Neural cell (in vitro differentiated cells): ENCODE data around the gene NRP2. TPM values are rescaled to one million over a fixed set of nuclear protein-coding genes. Genes with fewer than 3 reads are reported as not detected.

Experiments
- H2AFZ ChIP-seq: fragments of 200-600, 300-800 bp; sonication (generic), shearing (Covaris generic); 2 replicates; pipeline ENCODE4 v1.6.0; 2014; ENCODE audit warnings: low read depth, mild to moderate bottlenecking, antibody characterized with exemption, low read length, moderate library complexity
- H3F3A ChIP-seq: fragments of 200-600 bp; shearing (Covaris generic); 2 replicates; pipeline ENCODE4 v1.6.1; 2016; ENCODE audit warnings: mild to moderate bottlenecking, moderate library complexity, mixed read lengths, antibody characterized with exemption, low read length; ENCODE audit not compliant: insufficient read depth, poor library complexity, severe bottlenecking
- H3K27ac ChIP-seq: fragments of 200-600, 300-800 bp; sonication (generic), shearing (Covaris generic); 2 replicates; pipeline ENCODE4 v1.5.1; 2014; ENCODE audit warnings: mild to moderate bottlenecking, low read length, moderate library complexity
- H3K27me3 ChIP-seq: fragments of 300-800, 200-600 bp; sonication (generic), shearing (Covaris generic); 2 replicates; pipeline ENCODE4 v1.6.0; 2014; ENCODE audit warnings: mild to moderate bottlenecking, low read depth, low read length, moderate library complexity; ENCODE audit not compliant: insufficient read depth
- H3K36me3 ChIP-seq: fragments of 300-800, 200-600 bp; sonication (generic), shearing (Covaris generic); 2 replicates; pipeline ENCODE4 v1.5.1; 2014; ENCODE audit warnings: mild to moderate bottlenecking, antibody characterized with exemption, low read length, moderate library complexity; ENCODE audit not compliant: insufficient read depth
- H3K4me2 ChIP-seq: fragments of 300-800, 200-600 bp; sonication (generic), shearing (Covaris generic); 2 replicates; pipeline ENCODE4 v1.6.0; 2014; ENCODE audit warnings: mild to moderate bottlenecking, low read length
- H3K4me3 ChIP-seq: fragments of 300-800, 200-600 bp; sonication (generic), shearing (Covaris generic); 2 replicates; pipeline ENCODE4 v1.5.1; 2014; ENCODE audit warnings: mild to moderate bottlenecking, low read length, moderate library complexity
- H3K79me2 ChIP-seq: fragments of 200-600 bp; shearing (Covaris generic); replicated peaks from 2 replicates; pipeline ENCODE4 v1.6.0; 2014; ENCODE audit warnings: mild to moderate bottlenecking, low read length, moderate library complexity; ENCODE audit not compliant: insufficient read depth
- H3K9ac ChIP-seq: fragments of 300-800, 200-600 bp; sonication (generic), shearing (Covaris generic); 2 replicates; pipeline ENCODE4 v1.6.1; 2016; ENCODE audit warnings: mild to moderate bottlenecking, low read length, mixed read lengths
- H3K9me2 ChIP-seq: fragments of 200-600 bp; shearing (Covaris generic); 2 replicates; pipeline ENCODE4 v1.6.1; 2016; ENCODE audit warnings: mild to moderate bottlenecking, low read length, mixed read lengths; ENCODE audit not compliant: insufficient read depth
- H3K9me3 ChIP-seq: fragments of 200-600, 300-800 bp; sonication (generic), shearing (Covaris generic); 2 replicates; pipeline ENCODE4 v1.6.1; 2016; ENCODE audit warnings: mild to moderate bottlenecking, mixed run types, low read length, moderate library complexity, mixed read lengths
- H4K20me1 ChIP-seq: fragments of 200-600 bp; shearing (Covaris generic); 2 replicates; pipeline ENCODE4 v1.6.1; 2016; ENCODE audit warnings: mild to moderate bottlenecking, mixed run types; ENCODE audit not compliant: insufficient read depth
- EP300 ChIP-seq: fragments of 450-650 bp; conservative IDR thresholded peaks from 2 replicates; pipeline ENCODE4 v1.6.1; 2014; ENCODE audit warnings: antibody characterized with exemption, mild to moderate bottlenecking, moderate library complexity; ENCODE audit not compliant: poor library complexity, severe bottlenecking
- EZH2 ChIP-seq: fragments of 200-600, 300-800 bp; shearing (Covaris generic), sonication (generic); IDR thresholded peaks from 2 replicates; pipeline ENCODE4 v1.6.1; 2014; ENCODE audit warnings: antibody characterized with exemption, low read length, borderline replicate concordance, mild to moderate bottlenecking; ENCODE audit not compliant: insufficient read depth, poor library complexity, severe bottlenecking
- MXI1 ChIP-seq: fragments of 450-650 bp; conservative IDR thresholded peaks from 2 replicates; pipeline ENCODE4 v1.6.1; 2014; ENCODE audit warnings: antibody characterized with exemption, mild to moderate bottlenecking; ENCODE audit not compliant: poor library complexity, severe bottlenecking
- POLR2AphosphoS5 ChIP-seq: IDR thresholded peaks from 2 replicates; pipeline ENCODE4 v1.6.1; 2012
- RAD21 ChIP-seq: fragments of 450-650 bp; conservative IDR thresholded peaks from 2 replicates; pipeline ENCODE4 v1.6.1; 2014; ENCODE audit warnings: antibody characterized with exemption, mild to moderate bottlenecking, moderate library complexity
- REST ChIP-seq: IDR thresholded peaks from 2 replicates; pipeline ENCODE4 v1.6.1; 2012; ENCODE audit warnings: borderline replicate concordance
- SMC3 ChIP-seq: fragments of 450-650 bp; conservative IDR thresholded peaks from 2 replicates; pipeline ENCODE4 v1.6.1; 2014; ENCODE audit warnings: antibody characterized with exemption, mild to moderate bottlenecking, moderate library complexity; ENCODE audit not compliant: poor library complexity
- TAF1 ChIP-seq: IDR thresholded peaks from 2 replicates; pipeline ENCODE4 v1.6.1; 2012; ENCODE audit warnings: low read depth
- polyA plus RNA-seq: library from polyadenylated mRNA; depleted of rRNA; stranded (reverse); fragments of >200 nt; gene quantifications from 2 replicates; pipeline ENCODE4 v1.2.3, GENCODE V29; 2014
- TF ChIP-seq, protein P1 (sequence below): fragments of 450-650 bp; IDR thresholded peaks from 2 replicates; pipeline ENCODE4 v1.5.1; 2014; ENCODE audit warnings: antibody characterized with exemption, mild to moderate bottlenecking, moderate library complexity; ENCODE audit not compliant: poor library complexity, severe bottlenecking

NRP2 gene
- polyA plus RNA-seq, 1 donor from 2014 or later: 30.2 TPM

DNA sequence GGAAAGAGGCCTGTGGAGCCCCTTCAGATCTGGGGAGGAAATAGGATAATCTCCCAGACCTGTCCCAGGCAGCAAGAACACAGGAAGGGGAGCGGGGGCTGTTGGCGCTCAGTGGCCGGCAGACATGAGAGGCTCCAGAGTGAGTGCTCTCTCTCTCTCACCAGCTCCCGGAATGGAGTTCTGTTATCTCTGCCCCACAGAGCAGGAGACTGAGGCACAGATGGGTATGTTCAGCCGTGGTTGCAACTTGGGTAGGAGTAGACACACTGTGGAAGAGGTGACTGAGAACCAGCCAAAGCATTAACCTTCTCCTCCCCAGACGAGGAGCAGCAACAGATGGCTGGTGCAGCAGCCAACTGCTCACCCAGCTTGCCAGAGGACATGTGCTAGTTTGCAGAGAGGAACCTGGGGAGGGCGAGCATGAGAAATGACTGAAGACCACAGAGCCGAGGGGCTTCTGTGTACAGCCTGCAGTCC lies 82.0 kb downstream of the NRP2 start:
- Histone ChIP-seq H3K9me2 (no peaks in the 10 kb centered on the region), H4K20me1 (no peaks in the 10 kb centered on the region), H3K4me2 (peak overlapping the region; percentile 23), H3K36me3 (no peaks in the 10 kb centered on the region), H3K9ac (peak overlapping the region; percentile 68), H3F3A (peaks cover 3% of the 10 kb centered on the region), H3K27ac (peak overlapping the region; percentile 88), H3K9me3 (no peaks in the 10 kb centered on the region), H3K79me2 (no peaks in the 10 kb centered on the region), H3K27me3 (no peaks in the 10 kb centered on the region), H3K4me3 (peak overlapping the region; percentile 54), H2AFZ (peak overlapping the region; percentile 28)
- no peak for TF ChIP-seq REST
- no peak for TF ChIP-seq SMC3
- TF ChIP-seq EP300: no peak
- TF ChIP-seq MXI1: no peak
- no peak for TF ChIP-seq EZH2
- TF ChIP-seq, protein P1, sequence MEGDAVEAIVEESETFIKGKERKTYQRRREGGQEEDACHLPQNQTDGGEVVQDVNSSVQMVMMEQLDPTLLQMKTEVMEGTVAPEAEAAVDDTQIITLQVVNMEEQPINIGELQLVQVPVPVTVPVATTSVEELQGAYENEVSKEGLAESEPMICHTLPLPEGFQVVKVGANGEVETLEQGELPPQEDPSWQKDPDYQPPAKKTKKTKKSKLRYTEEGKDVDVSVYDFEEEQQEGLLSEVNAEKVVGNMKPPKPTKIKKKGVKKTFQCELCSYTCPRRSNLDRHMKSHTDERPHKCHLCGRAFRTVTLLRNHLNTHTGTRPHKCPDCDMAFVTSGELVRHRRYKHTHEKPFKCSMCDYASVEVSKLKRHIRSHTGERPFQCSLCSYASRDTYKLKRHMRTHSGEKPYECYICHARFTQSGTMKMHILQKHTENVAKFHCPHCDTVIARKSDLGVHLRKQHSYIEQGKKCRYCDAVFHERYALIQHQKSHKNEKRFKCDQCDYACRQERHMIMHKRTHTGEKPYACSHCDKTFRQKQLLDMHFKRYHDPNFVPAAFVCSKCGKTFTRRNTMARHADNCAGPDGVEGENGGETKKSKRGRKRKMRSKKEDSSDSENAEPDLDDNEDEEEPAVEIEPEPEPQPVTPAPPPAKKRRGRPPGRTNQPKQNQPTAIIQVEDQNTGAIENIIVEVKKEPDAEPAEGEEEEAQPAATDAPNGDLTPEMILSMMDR: no peak
- TF ChIP-seq TAF1: no peak
- no peak for TF ChIP-seq POLR2AphosphoS5
- TF ChIP-seq RAD21: no peak

- no peak overlapping the region for H3K27ac ChIP-seq
- H4K20me1 ChIP-seq: no peaks in the 10 kb centered on the region
- H3K4me2 ChIP-seq: no peak overlapping the region
- H3K79me2 ChIP-seq: no peaks in the 10 kb centered on the region
- H3K36me3 ChIP-seq: no peaks in the 10 kb centered on the region
- H3K4me3 ChIP-seq: no peak overlapping the region
- H3F3A ChIP-seq: peaks cover 3% of the 10 kb centered on the region
- no peaks in the 10 kb centered on the region for H3K9me3 ChIP-seq
- TF ChIP-seq SMC3 (no peak), EZH2 (no peak), MXI1 (no peak), RAD21 (no peak), REST (no peak), TAF1 (no peak), EP300 (no peak), POLR2AphosphoS5 (no peak)
- TF ChIP-seq, protein P1: no peak
- no peak overlapping the region for H2AFZ ChIP-seq
- H3K27me3 ChIP-seq: no peaks in the 10 kb centered on the region
- H3K9ac ChIP-seq: peak overlapping the region; percentile 68
- H3K9me2 ChIP-seq: no peaks in the 10 kb centered on the region
Observed at GRCh38 chr2:205765151-205765550, 82.8 kb downstream of the NRP2 start.
